Left colon (tissue), 2 donors: ENCODE results near the gene NPC1. TPM values are rescaled to one million over a fixed set of nuclear protein-coding genes. Genes with fewer than 3 reads are reported as not detected.
"Not testable (repeated sequence)": the region's sequence is repeated elsewhere in the genome, so short reads cannot be mapped to it uniquely, and the experiment has no call there.

Experiments
- ATAC-seq: fragments of 200-7000 bp; cut with Tn5 transposase; one replicate; pipeline ENCODE4 v1.9.1; 2020; ENCODE audit warnings: mild to moderate bottlenecking, moderate library complexity
- DNase-seq, 2 donors: peaks; one replicate each; pipeline ENCODE4 v3.0.0-alpha.2; 2020
- intact Hi-C, 2 donors: fragments of 100-400 bp; cut with DNase I in 1 of 2; cut with micrococcal nuclease in 1 of 2; formaldehyde crosslinking; loops; one replicate each; pipeline versions ENCODE4 v1.11.2 to v1.14.0; 2022; cut with DNase I, micrococcal nuclease
- total RNA-seq, 2 donors: library from RNA; stranded (reverse); fragmentation: NEBNext Ultra II Directional; extraction: Animal tissue kit (Norgen Biotek cat#: 25700); gene quantifications; one replicate each; pipeline ENCODE4 v1.2.1, GENCODE V29; 2021
- donor health status: DM: no; HTN: no; CAD: no.
- donor health status: DM: yes; HTN: yes; CAD: no.

NPC1 gene
- total RNA-seq, 2 donors from 2014 or later = 36.5 to 43.2 TPM

- ATAC-seq = no peak
- intact Hi-C loops = no loop called here
Measured at GRCh38 chr18:23536204-23536603, 50.1 kb downstream of the NPC1 start.

GRCh38 chr18:23534276-23534675, 52.0 kb downstream of the NPC1 start:
- no peak for ATAC-seq
- intact Hi-C loops = no loop called here
- DNase-seq = no peak

More at GRCh38 chr18:23536204-23536603, 50.1 kb downstream of the NPC1 start:
- no peak for DNase-seq

GRCh38 chr18:23532848-23533247, 53.5 kb downstream of the NPC1 start:
- intact Hi-C loops = no loop called here
- no peak for DNase-seq
- no peak for ATAC-seq

- intact Hi-C loops = no loop called here
- no peak for ATAC-seq
Measured at GRCh38 chr18:23531912-23532311, 54.4 kb downstream of the NPC1 start.

GRCh38 chr18:23530195-23530594, 56.1 kb downstream of the NPC1 start:
- no peak for ATAC-seq
- intact Hi-C loops = no loop called here
- no peak for DNase-seq

More at GRCh38 chr18:23531912-23532311, 54.4 kb downstream of the NPC1 start:
- DNase-seq = no peak

GRCh38 chr18:23529604-23530003, 56.7 kb downstream of the NPC1 start:
- intact Hi-C loops = no loop called here
- DNase-seq = no peak
- no peak for ATAC-seq

GRCh38 chr18:23528580-23529472, 57.5 kb downstream of the NPC1 start:
- ATAC-seq = peak; percentile 27
- intact Hi-C loops = no loop called here
- peak in 1 of 2 donors; percentile 44 for DNase-seq

GRCh38 chr18:23526501-23527063, 59.7 kb downstream of the NPC1 start:
- ATAC-seq (no peak), DNase-seq (no peak)
- intact Hi-C loops = no loop called here

- no peak for ATAC-seq
- intact Hi-C loops = no loop called here
- no peak for DNase-seq
Measured at GRCh38 chr18:23524213-23524707, 62.0 kb downstream of the NPC1 start.

- no peak for ATAC-seq
Measured at GRCh38 chr18:23523429-23524212, 62.7 kb downstream of the NPC1 start.

GRCh38 chr18:23521907-23522306, 64.4 kb downstream of the NPC1 start:
- DNase-seq (no peak), ATAC-seq (no peak)
- intact Hi-C loops = no loop called here

More at GRCh38 chr18:23523429-23524212, 62.7 kb downstream of the NPC1 start:
- intact Hi-C loops = no loop called here
- no peak for DNase-seq

GRCh38 chr18:23521271-23521670, 65.0 kb downstream of the NPC1 start:
- intact Hi-C loops = no loop called here
- ATAC-seq (no peak), DNase-seq (no peak)

- DNase-seq (no peak), ATAC-seq (no peak)
- intact Hi-C loops = no loop called here
Measured at GRCh38 chr18:23519734-23520133, 66.6 kb downstream of the NPC1 start.

- DNase-seq = peak; percentile 64 to 80
- intact Hi-C loops = no loop called here
- peak; percentile 97 for ATAC-seq
Measured at GRCh38 chr18:23515911-23516546, 70.3 kb downstream of the NPC1 start.

GRCh38 chr18:23512641-23513040, 73.7 kb downstream of the NPC1 start:
- intact Hi-C loops = loop anchor here in 1 of 2 donors (5.0 kb wide), 1 partner anchor 75 kb away; the partner anchor contains the start of gene NPC1
- no peak for DNase-seq
- ATAC-seq = no peak

GRCh38 chr18:23512216-23512615, 74.1 kb downstream of the NPC1 start:
- DNase-seq = not testable (repeated sequence)
- intact Hi-C loops = loop anchor here in 1 of 2 donors (5.0 kb wide), 1 partner anchor 75 kb away; the partner anchor contains the start of gene NPC1

GRCh38 chr18:23510923-23511322, 75.4 kb downstream of the NPC1 start:
- not testable (repeated sequence) for ATAC-seq, DNase-seq
- intact Hi-C loops = loop anchor here in 1 of 2 donors (5.0 kb wide), 1 partner anchor 76 kb away; the partner anchor contains the start of gene NPC1

More at GRCh38 chr18:23512216-23512615, 74.1 kb downstream of the NPC1 start:
- not testable (repeated sequence) for ATAC-seq

GRCh38 chr18:23506393-23506792, 79.9 kb downstream of the NPC1 start:
- DNase-seq (no peak), ATAC-seq (no peak)
- intact Hi-C loops = no loop called here
